K562 (cell line): Measurements from ENCODE around the gene PLEKHN1. TPM values are rescaled to one million over a fixed set of nuclear protein-coding genes. Genes with fewer than 3 reads are reported as not detected.

Experiments
- FIP1L1 ChIP-seq: fragments of 200-400 bp; formaldehyde crosslinking; IDR thresholded peaks from 2 replicates; pipeline ENCODE4 v1.6.1; 2018; ENCODE audit warnings: mild to moderate bottlenecking, low read depth, low read length; ENCODE audit not compliant: poor library complexity, severe bottlenecking
- JUND ChIP-seq, 2 experiments: IDR thresholded peaks; 2 replicates in 1 of 2; 3 replicates in 1 of 2; pipeline ENCODE4 v1.6.1; 2011; ENCODE audit warnings: borderline replicate concordance in 2 of 2, low read depth in 2 of 2, low read length in 2 of 2, improper control_type of control experiment in 1 of 2, missing biosample characterization in 1 of 2, missing genetic modification characterization in 1 of 2, missing genetic modification reagents in 1 of 2
- PYGO2 ChIP-seq: fragments of 450-650 bp; IDR thresholded peaks from 2 replicates; pipeline ENCODE4 v1.6.1; 2016; ENCODE audit warnings: mild to moderate bottlenecking, missing genetic modification characterization, moderate library complexity, missing compliant biosample characterization
- RAD51 ChIP-seq: fragments of 450-650 bp; IDR thresholded peaks from 2 replicates; pipeline ENCODE4 v1.7.1; 2016; ENCODE audit warnings: low read depth, mild to moderate bottlenecking, borderline replicate concordance
- RHOXF2B ChIP-seq: fragments of 250-450 bp; sonication (Bioruptor Pico); conservative IDR thresholded peaks from 2 replicates; pipeline ENCODE4 v1.5.1; 2021
- SAFB2 ChIP-seq: fragments of 200-400 bp; formaldehyde crosslinking; IDR thresholded peaks from 2 replicates; pipeline ENCODE4 v1.6.1; 2018; ENCODE audit warnings: borderline replicate concordance, low read length, low read depth, moderate library complexity; ENCODE audit not compliant: severe bottlenecking
- SMARCB1 ChIP-seq: IDR thresholded peaks from 2 replicates; pipeline ENCODE4 v1.6.1; 2011; ENCODE audit warnings: improper control_type of control experiment, low read depth; ENCODE audit not compliant: insufficient read length
- SOX6 ChIP-seq: fragments of 450-650 bp; IDR thresholded peaks from 2 replicates; pipeline ENCODE4 v1.6.1; 2014; ENCODE audit warnings: mild to moderate bottlenecking
- THRB ChIP-seq: fragments of 450-650 bp; formaldehyde crosslinking; conservative IDR thresholded peaks from 2 replicates; pipeline ENCODE4 v1.4.0; 2022; ENCODE audit warnings: mild to moderate bottlenecking, missing genetic modification characterization
- ZEB2 ChIP-seq: fragments of 450-650 bp; IDR thresholded peaks from 2 replicates; pipeline ENCODE4 v1.6.1; 2016
- ZNF318 ChIP-seq, 2 experiments: fragments of 450-650 bp; IDR thresholded peaks; 2 replicates each; pipeline ENCODE4 v1.6.1; 2016; ENCODE audit warnings: mild to moderate bottlenecking in 2 of 2, borderline replicate concordance in 1 of 2, low read depth in 1 of 2, moderate library complexity in 1 of 2
- ZNF436 ChIP-seq: fragments of 250-450, 450-650 bp; sonication (Bioruptor Pico); formaldehyde crosslinking; IDR thresholded peaks from 2 replicates; pipeline ENCODE4 v1.7.0; 2020; ENCODE audit warnings: mild to moderate bottlenecking
- ZNF584 ChIP-seq: fragments of 200-800 bp; sonication (Bioruptor generic); IDR thresholded peaks from 2 replicates; pipeline ENCODE4 v1.6.1; 2016; ENCODE audit warnings: low read depth, mild to moderate bottlenecking, missing genetic modification characterization, missing compliant biosample characterization
- ZNF75A ChIP-seq: fragments of 450-650 bp; formaldehyde crosslinking; IDR thresholded peaks from 2 replicates; pipeline ENCODE4 v1.4.0; 2020; ENCODE audit warnings: mild to moderate bottlenecking
- ZZZ3 ChIP-seq: fragments of 450-650 bp; IDR thresholded peaks from 2 replicates; pipeline ENCODE4 v1.6.1; 2016; ENCODE audit warnings: antibody characterized with exemption, mild to moderate bottlenecking, moderate library complexity
- polyA plus RNA-seq, 8 experiments: library from polyadenylated mRNA; depleted of rRNA in 4 of 8; stranded (reverse) in 5 of 8; unstranded in 3 of 8; fragments of >200 nt; fragmentation: Nextera tagmentation in 2 of 8; fragmentation: Illumina TruSeq in 1 of 8; extraction: Ambion mirVana in 2 of 8; extraction: Trizol in 1 of 8; gene quantifications; 2 replicates each; pipeline versions ENCODE4 v1.2.1 to v1.2.3, GENCODE V29; 2011 to 2014; ENCODE audit warnings: inconsistent platforms in 1 of 8, missing spikeins in 1 of 8
- total RNA-seq, 7 experiments: library from RNA; depleted of rRNA in 6 of 7; stranded (reverse); fragments of >200 nt in 6 of 7; fragmentation: Illumina TruSeq in 2 of 7; extraction: Trizol in 2 of 7; gene quantifications; 2 replicates each; pipeline versions ENCODE4 v1.2.1 to v1.2.3, GENCODE V29; 2011 to 2021; ENCODE audit warnings: low replicate concordance in 1 of 7
- TF ChIP-seq, protein P1 (sequence below): fragments of 450-650 bp; IDR thresholded peaks from 2 replicates; pipeline ENCODE4 v1.6.1; 2016

Gene PLEKHN1
- total and polyA plus RNA-seq, 9 of the 15 experiments (the other 6 are each of a cell fraction or from before 2014, with no cell fraction given), result 0.07 to 1.5 (median 0.13) TPM; not detected in 2

DNA sequence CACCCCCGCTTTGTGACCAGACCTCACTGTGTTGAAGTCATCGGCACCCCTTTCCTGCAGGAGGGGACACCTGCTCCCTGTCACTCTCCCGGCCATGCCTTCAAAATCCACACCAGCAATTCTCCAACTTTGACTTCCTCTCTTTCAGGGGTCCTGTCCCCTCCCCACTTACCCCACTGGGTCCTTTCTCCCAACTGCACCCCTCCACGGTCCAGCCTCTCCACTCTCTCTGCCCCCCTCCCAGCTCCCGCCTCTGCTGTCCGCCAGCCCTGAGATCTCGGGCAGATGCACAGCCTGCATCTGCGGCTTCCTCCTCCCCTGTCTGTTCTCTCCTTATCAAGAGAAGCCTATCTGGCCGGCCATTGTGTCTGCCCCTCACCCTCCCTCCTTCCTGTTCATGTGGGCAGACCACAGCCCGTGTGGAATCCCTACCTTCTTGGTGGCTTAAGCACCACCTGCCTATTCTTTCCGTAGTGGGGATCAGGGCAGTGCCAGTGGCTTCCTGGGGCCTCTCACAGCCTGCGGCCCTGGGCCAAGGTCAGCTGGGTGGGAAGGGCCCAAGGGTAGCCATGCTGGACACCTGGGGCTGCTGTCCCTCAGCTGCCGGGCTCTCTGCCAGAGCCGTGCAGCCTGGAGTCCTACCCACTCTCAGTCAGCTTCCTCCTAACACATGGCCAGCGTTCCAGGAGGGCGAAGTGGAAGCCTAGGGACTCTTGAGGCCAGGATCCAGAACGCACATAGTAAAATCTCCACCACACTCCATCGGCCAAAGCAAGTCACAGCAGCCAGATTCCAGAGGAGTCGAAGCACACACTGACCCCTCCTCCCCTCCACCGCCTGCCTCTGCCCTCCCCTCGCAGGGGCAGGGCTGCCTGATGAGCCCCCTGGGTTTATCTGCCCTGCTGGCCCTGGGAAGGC, 38.8 kb downstream of the PLEKHN1 start (continued):
- TF ChIP-seq ZNF318 (IDR thresholded peaks at IDR 0.05; ENCODE audit: borderline replicate concordance in 1 of 2, low read depth in 1 of 2), result no peak
- TF ChIP-seq RAD51, result no peak
- TF ChIP-seq SAFB2, result no peak
- TF ChIP-seq ZNF584 (CRISPR knock-in tag), result no peak
- TF ChIP-seq, protein P1, sequence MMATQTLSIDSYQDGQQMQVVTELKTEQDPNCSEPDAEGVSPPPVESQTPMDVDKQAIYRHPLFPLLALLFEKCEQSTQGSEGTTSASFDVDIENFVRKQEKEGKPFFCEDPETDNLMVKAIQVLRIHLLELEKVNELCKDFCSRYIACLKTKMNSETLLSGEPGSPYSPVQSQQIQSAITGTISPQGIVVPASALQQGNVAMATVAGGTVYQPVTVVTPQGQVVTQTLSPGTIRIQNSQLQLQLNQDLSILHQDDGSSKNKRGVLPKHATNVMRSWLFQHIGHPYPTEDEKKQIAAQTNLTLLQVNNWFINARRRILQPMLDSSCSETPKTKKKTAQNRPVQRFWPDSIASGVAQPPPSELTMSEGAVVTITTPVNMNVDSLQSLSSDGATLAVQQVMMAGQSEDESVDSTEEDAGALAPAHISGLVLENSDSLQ, result peak; percentile 75
- no peak for TF ChIP-seq FIP1L1
- no peak for TF ChIP-seq SMARCB1
- TF ChIP-seq THRB, result no peak
- no peak for TF ChIP-seq RHOXF2B (CRISPR knock-in tag)
- TF ChIP-seq ZNF75A, result no peak
- no peak for TF ChIP-seq PYGO2 (tag)
- peak; percentile 23; the same call in 1 of the 2 replicates for TF ChIP-seq JUND (IDR thresholded peaks at IDR 0.05; ENCODE audit: borderline replicate concordance, low read depth, low read length)
- TF ChIP-seq JUND (tag; IDR thresholded peaks at IDR 0.05; ENCODE audit: borderline replicate concordance, low read depth, low read length), result peak; percentile 46; the same call in 1 of the 3 replicates
- TF ChIP-seq ZZZ3, result no peak
- no peak for TF ChIP-seq ZNF436 (CRISPR knock-in tag)
- TF ChIP-seq SOX6, result peak; percentile 97
- peak; percentile 55; the same call in 1 of the 2 replicates for TF ChIP-seq ZEB2
